ENCODE data around the gene NTHL1. TPM values are rescaled to one million over a fixed set of nuclear protein-coding genes. Genes with fewer than 3 reads are reported as not detected.

Gene NTHL1
- total RNA-seq, 4 donors from 2014 or later: 3.5 to 13.6 (median 6.4) TPM

DNA sequence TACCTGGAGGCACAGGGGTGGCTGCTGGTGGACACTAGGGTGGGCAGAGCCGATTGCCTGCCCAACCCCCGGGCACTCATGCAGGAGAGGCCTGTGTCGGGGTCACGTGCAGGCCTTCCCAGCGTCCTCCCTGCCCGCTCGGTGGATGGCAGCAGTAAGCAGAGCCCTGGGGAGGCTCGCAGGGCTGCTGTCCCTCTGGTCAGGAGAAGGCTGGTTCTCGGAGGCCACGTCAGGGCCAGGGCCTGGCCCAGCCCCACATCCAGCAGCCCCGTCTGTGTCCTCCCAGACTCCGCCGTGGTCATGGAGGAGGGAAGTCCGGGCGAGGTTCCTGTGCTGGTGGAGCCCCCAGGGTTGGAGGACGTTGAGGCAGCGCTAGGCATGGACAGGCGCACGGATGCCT, 35.8 kb upstream of the NTHL1 start:
- Histone ChIP-seq H3K9me3 (no peaks in the 10 kb centered on the region), H3K36me3 (peaks cover 0 to 83% of the 10 kb centered on the region in 2 donors), H3K27ac (no peak overlapping the region), H3K4me1 (no peaks in the 10 kb centered on the region), H3K27me3 (no peaks in the 10 kb centered on the region), H3K4me3 (no peak overlapping the region)
- ATAC-seq: no peak
- intact Hi-C loops (cut with DNase I; ENCODE audit: low total_unique reads) (no loop called here), in situ Hi-C loops (cut with MboI; ENCODE audit: low sequenced_read_pairs in 4 of 4) (no loop called here)
- TF ChIP-seq, protein P1, sequence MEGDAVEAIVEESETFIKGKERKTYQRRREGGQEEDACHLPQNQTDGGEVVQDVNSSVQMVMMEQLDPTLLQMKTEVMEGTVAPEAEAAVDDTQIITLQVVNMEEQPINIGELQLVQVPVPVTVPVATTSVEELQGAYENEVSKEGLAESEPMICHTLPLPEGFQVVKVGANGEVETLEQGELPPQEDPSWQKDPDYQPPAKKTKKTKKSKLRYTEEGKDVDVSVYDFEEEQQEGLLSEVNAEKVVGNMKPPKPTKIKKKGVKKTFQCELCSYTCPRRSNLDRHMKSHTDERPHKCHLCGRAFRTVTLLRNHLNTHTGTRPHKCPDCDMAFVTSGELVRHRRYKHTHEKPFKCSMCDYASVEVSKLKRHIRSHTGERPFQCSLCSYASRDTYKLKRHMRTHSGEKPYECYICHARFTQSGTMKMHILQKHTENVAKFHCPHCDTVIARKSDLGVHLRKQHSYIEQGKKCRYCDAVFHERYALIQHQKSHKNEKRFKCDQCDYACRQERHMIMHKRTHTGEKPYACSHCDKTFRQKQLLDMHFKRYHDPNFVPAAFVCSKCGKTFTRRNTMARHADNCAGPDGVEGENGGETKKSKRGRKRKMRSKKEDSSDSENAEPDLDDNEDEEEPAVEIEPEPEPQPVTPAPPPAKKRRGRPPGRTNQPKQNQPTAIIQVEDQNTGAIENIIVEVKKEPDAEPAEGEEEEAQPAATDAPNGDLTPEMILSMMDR (IDR thresholded peaks at IDR 0.05 in 4 of 5, conservative IDR thresholded peaks at IDR 0.05 in 1 of 5): no peak
- TF ChIP-seq POLR2A (IDR thresholded peaks at IDR 0.05): no peak
- DNase-seq: no peak

DNA sequence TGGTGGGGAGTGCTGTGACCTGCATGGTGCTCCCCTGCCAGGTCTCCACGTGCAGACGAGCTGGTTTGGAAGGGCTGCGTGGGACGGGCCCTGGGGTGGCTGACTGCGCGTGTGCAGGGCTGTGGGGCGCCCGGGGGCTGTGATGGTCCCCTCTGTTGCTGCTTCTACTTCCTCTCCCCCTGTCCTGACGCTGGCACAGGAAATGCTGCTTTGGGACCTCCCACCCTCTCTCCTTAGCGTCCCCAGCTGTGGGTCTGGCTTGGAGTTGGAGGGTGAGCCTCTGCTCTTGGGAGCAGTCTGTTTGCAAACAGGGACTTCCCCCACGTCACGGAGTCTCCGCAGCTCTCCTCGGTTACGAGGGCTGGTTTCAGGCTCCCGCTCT, 35.3 kb upstream of the NTHL1 start:
- no peaks in the 10 kb centered on the region for H3K27me3 ChIP-seq
- no peak for ATAC-seq
- TF ChIP-seq, protein P1 (IDR thresholded peaks at IDR 0.05 in 4 of 5, conservative IDR thresholded peaks at IDR 0.05 in 1 of 5): no peak
- no peak for TF ChIP-seq POLR2A (IDR thresholded peaks at IDR 0.05)

DNA sequence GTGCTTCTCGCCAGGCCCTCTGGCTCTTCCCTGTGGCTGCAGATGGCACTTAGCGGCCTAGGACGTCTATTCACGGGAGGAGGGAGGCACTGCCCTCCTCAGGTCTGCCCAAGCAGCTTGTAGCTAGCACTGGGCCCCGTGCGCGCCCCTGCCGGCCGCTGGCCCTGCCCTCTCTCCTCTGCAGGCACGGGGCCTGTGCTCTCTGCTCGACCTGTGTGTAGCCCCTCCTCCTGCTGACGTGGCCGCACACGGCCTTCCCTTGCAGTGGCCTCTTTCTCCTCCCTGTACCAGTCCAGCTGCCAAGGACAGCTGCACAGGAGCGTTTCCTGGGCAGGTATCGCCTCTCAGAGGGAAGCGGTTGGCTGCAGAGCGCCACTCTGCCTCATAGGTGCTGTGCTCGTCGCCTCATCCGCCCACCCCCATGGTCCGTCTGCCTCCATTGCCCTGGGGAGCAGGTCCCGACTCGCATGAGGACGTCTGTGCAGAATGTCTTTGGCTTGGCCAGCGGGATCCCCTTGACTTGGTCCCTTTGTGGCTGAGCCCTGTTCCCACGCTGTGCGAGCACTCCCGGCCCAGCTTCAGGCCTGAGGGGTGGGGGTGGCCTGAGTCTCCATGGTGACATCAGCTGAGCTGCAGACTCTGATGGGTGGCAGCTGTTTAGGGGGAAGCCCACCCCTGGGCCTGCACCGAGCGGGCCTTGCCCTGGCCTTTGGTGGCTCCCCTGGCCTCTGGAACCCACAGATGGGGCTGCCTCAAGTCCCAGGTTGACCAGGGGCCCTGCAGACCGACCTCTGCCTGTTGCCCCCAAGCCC, 34.7 kb upstream of the NTHL1 start:
- Histone ChIP-seq H3K4me3 (no peak overlapping the region), H3K36me3 (peaks cover 0 to 81% of the 10 kb centered on the region in 2 donors), H3K27ac (no peak overlapping the region), H3K4me1 (no peaks in the 10 kb centered on the region), H3K9me3 (no peaks in the 10 kb centered on the region), H3K27me3 (no peaks in the 10 kb centered on the region)
- TF ChIP-seq POLR2A (IDR thresholded peaks at IDR 0.05): no peak
- TF ChIP-seq, protein P1 (IDR thresholded peaks at IDR 0.05 in 4 of 5, conservative IDR thresholded peaks at IDR 0.05 in 1 of 5): no peak
- ATAC-seq (peak in 1 of 2 donors; percentile 15), DNase-seq (no peak)
- in situ Hi-C loops (cut with MboI; ENCODE audit: low sequenced_read_pairs in 4 of 4) (no loop called here), intact Hi-C loops (cut with DNase I; ENCODE audit: low total_unique reads) (no loop called here)

More for the DNA sequence above, 35.3 kb upstream of the NTHL1 start:
- no peak overlapping the region for H3K4me3 ChIP-seq
- no peaks in the 10 kb centered on the region for H3K9me3 ChIP-seq
- in situ Hi-C loops (cut with MboI; ENCODE audit: low sequenced_read_pairs in 4 of 4) (no loop called here), intact Hi-C loops (cut with DNase I; ENCODE audit: low total_unique reads) (no loop called here)
- no peak overlapping the region for H3K27ac ChIP-seq
- H3K4me1 ChIP-seq: no peaks in the 10 kb centered on the region
- H3K36me3 ChIP-seq: peaks cover 0 to 81% of the 10 kb centered on the region in 2 donors
- no peak for DNase-seq

DNA sequence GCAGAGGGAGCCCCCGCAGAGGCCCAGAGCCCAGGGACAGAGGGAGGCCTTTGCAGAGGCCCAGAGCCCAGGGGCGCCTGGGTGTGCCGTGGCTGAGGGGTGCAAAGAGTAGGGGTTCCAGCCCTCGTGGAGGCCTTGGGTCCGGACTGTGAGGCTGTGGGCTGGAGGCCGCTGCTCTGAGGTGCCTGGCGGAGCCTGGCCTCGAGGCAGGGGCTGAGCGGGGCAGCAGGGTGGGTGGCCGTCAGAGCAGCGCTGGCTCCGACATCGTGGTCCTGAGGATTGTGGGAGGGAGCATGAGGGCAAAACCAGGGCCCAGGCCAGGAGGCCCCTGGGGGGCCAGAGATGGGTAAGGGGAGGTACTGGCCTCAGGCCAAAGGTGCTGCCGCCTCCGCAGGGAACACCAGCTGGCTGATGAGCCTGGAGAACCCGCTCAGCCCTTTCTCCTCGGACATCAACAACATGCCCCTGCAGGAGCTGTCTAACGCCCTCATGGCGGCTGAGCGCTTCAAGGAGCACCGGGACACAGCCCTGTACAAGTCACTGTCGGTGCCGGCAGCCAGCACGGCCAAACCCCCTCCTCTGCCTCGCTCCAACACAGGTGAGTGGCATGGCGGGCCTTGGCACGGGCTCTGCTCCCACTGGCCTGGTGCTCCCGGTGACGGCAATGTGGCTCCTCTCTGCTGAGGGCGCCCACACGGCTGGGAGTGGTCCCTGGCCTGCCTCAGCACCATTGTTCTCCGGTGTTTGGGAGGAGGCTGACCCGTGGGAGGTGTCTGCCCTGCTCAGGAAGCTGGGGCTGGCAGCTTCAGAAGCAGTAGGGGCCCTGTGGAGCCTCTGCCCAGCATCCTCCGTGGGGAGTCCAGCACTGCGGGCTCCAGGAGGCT, 33.8 kb upstream of the NTHL1 start:
- TF ChIP-seq, protein P1 (IDR thresholded peaks at IDR 0.05 in 4 of 5, conservative IDR thresholded peaks at IDR 0.05 in 1 of 5): no peak
- TF ChIP-seq POLR2A (IDR thresholded peaks at IDR 0.05): no peak
- Histone ChIP-seq H3K4me3 (no peak overlapping the region), H3K27me3 (no peaks in the 10 kb centered on the region), H3K27ac (no peak overlapping the region), H3K36me3 (peaks cover 0 to 81% of the 10 kb centered on the region in 2 donors), H3K9me3 (no peaks in the 10 kb centered on the region), H3K4me1 (no peaks in the 10 kb centered on the region)
- intact Hi-C loops (cut with DNase I; ENCODE audit: low total_unique reads) (no loop called here), in situ Hi-C loops (cut with MboI; ENCODE audit: low sequenced_read_pairs in 4 of 4) (no loop called here)
- ATAC-seq (no peak), DNase-seq (no peak)

Data from gastrocnemius medialis (tissue), 4 donors.